GM12874 (cell line): Measurements from ENCODE around the gene CENPF.

Experiments
- CTCF ChIP-seq: IDR thresholded peaks from 2 replicates; pipeline ENCODE4 v1.5.1; 2011; ENCODE audit warnings: low read depth, mild to moderate bottlenecking, control low read depth, low read length, moderate library complexity; ENCODE audit not compliant: insufficient read depth

CENPF gene

GRCh38 chr1:214635086-214635485 is 32.1 kb downstream of the CENPF start:
- TF ChIP-seq CTCF, result no peak

GRCh38 chr1:214635506-214635905 is 32.5 kb downstream of the CENPF start:
- TF ChIP-seq CTCF, result no peak

GRCh38 chr1:214636436-214636835 is 33.4 kb downstream of the CENPF start:
- TF ChIP-seq CTCF, result no peak

GRCh38 chr1:214637125-214637524 is 34.1 kb downstream of the CENPF start:
- TF ChIP-seq CTCF, result no peak

- TF ChIP-seq CTCF, result peak; percentile 60; the same call in 1 of the 2 replicates
These were observed 34.9 kb downstream of the CENPF start for GRCh38 chr1:214637722-214638458.

- TF ChIP-seq CTCF, result no peak
These were observed 35.4 kb downstream of the CENPF start for GRCh38 chr1:214638459-214638807.

- TF ChIP-seq CTCF, result no peak
These were observed 36.0 kb downstream of the CENPF start for GRCh38 chr1:214638997-214639396.
